Dendritic cell treated with granulocyte-macrophage colony-stimulating factor and Interleukin-4, amounts not matched to agents 40 ng/mL and 50 ng/mL, for 4 days (primary cell): ENCODE results near the gene FTSJ3.

Experiments used
- H3K27ac Mint-ChIP-seq: one replicate; pipeline ENCODE4 v1.8.0; 2022; ENCODE audit warnings: mild to moderate bottlenecking, mixed read lengths
- H3K27me3 Mint-ChIP-seq: one replicate; pipeline ENCODE4 v1.8.0; 2022; ENCODE audit warnings: mild to moderate bottlenecking, mixed read lengths
- H3K36me3 Mint-ChIP-seq: one replicate; pipeline ENCODE4 v1.8.0; 2022; ENCODE audit warnings: low read depth, mixed read lengths
- H3K4me1 Mint-ChIP-seq: one replicate; pipeline ENCODE4 v1.8.0; 2022; ENCODE audit warnings: low read depth, mixed read lengths
- H3K4me3 Mint-ChIP-seq: one replicate; pipeline ENCODE4 v1.8.0; 2022; ENCODE audit warnings: mild to moderate bottlenecking, moderate library complexity, mixed read lengths
- H3K9me3 Mint-ChIP-seq: one replicate; pipeline ENCODE4 v1.8.0; 2022; ENCODE audit warnings: mixed read lengths
- intact Hi-C: fragments of 100-400 bp; cut with micrococcal nuclease; formaldehyde crosslinking; loops from one replicate; pipeline ENCODE4 v1.15.0; 2022

FTSJ3 gene

DNA sequence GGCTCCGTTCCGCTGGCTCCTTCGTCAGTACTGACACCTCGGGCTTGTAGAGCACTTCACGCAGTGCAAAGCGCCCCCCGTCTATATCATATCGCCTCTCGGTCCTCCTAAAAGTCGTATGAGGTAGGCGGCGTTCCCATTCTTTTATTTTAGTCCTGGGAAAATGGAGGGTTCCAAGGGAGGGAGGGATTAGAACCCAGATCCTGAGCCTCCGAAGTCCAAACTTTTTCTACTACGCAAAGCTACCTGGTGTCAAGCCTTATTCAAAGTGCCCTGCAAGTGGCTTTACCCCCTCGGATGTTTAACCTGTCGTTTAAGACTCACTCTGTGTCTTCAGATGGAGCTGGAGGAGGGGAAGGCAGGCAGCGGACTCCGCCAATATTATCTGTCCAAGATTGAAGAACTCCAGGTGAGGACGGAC lies 348 bp upstream of the FTSJ3 start:
- intact Hi-C loops: loop anchor here (1.0 to 5.0 kb wide), 3 partner anchors 14 to 131 kb away; partner anchors contain the start of genes CCDC47, DDX42 and SMARCD2
- H3K4me1 Mint-ChIP-seq: peaks cover 53% of the 10 kb centered on the region
- H3K27me3 Mint-ChIP-seq: no peaks in the 10 kb centered on the region
- peak overlapping the region; percentile 94 for H3K27ac Mint-ChIP-seq
- no peaks in the 10 kb centered on the region for H3K9me3 Mint-ChIP-seq
- H3K36me3 Mint-ChIP-seq: peaks cover 88% of the 10 kb centered on the region
- peak overlapping the region; percentile 90 for H3K4me3 Mint-ChIP-seq

DNA sequence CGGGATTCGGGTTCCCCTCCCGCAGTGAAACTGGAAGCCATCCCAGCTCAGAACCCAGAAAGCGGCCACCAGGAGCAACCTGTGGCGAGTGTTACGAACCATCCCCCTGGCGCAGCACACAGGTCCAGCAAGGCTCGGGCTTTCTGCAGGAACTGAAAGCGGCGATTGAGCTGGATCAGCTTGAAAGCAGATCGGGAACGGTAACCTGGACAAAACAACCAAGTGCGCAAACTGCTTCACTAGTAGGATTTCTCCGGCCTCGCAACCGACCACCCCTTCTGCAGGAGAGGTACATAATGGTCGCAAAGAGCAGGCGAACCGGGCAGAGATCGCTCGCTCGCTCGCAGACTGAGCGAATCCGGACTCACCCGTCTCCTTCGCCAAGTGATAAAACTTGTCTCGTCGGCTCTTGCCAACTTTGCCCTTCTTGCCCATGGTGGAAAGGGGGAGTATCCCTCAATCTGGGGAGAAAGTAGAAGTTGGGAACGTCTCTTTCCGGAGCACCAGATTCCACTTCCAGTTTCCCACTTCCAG lies 928 bp downstream of the FTSJ3 start:
- H3K4me3 Mint-ChIP-seq: peak overlapping the region; percentile 90
- H3K27ac Mint-ChIP-seq: peak overlapping the region; percentile 94
- intact Hi-C loops: loop anchor here (1.0 to 5.0 kb wide), 3 partner anchors 16 to 129 kb away; partner anchors contain the start of genes CCDC47, DDX42 and SMARCD2
- H3K27me3 Mint-ChIP-seq: no peaks in the 10 kb centered on the region
- peaks cover 56% of the 10 kb centered on the region for H3K4me1 Mint-ChIP-seq
- H3K9me3 Mint-ChIP-seq: no peaks in the 10 kb centered on the region
- H3K36me3 Mint-ChIP-seq: peaks cover 88% of the 10 kb centered on the region

DNA sequence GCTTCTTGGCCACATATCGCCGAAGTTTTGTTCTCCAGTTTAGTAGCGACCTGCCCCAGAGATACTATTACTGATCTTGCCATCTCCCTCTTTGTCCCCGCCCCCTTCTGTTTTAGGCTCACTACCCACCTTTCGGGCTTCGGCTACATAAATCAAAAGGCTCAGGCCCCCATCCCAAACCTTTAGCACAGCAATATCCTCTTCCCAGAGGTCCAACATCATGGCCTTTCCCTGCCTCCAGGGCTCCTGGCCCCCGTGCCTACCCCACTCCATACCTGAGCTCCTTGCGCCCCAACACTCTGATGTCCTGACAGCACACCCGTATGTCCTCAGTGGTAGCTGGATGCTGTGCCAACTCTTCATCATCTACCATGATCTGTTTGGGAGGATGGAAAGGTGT lies 3.1 kb downstream of the FTSJ3 start:
- H3K27me3 Mint-ChIP-seq: no peaks in the 10 kb centered on the region
- intact Hi-C loops: no loop called here
- H3K4me1 Mint-ChIP-seq: peaks cover 56% of the 10 kb centered on the region
- peak overlapping the region; percentile 11 for H3K27ac Mint-ChIP-seq
- H3K9me3 Mint-ChIP-seq: no peaks in the 10 kb centered on the region
- H3K36me3 Mint-ChIP-seq: peaks cover 88% of the 10 kb centered on the region
- H3K4me3 Mint-ChIP-seq: no peak overlapping the region

DNA sequence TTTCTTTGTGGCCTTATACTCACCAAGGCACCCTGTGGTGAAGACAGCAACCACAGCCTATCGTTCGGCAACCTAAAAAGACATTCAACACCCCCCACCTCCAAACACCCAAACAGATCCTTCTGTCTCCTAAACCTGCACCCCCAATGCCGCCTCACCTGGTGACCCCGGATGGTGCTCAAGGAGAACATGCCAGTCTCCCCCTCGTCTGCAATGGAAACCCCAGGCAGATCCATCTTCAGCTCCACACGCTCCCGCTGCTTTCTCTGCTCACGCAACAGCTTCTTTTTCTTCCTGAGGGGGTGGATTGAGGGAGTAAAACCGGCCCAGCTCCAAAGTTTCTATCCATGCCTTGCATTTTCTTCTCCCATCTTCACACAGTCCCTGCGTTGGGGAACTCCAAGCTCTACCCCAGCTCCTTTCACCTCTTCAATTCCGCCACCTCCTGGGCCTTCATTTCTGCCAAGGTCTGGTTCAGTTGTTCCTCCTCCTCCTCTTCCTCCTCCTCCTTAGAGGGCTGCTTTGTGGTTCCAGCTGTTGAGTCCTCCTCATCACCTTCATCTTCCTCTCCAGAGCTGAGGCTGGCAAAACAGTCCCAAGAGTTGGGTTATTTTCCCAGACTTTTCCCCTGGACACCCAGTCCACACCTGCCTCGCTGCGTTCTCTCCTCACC lies 3.7 kb downstream of the FTSJ3 start:
- Mint-ChIP-seq H3K4me3 (no peak overlapping the region), H3K27ac (peak overlapping the region; percentile 11), H3K4me1 (peaks cover 55% of the 10 kb centered on the region), H3K27me3 (no peaks in the 10 kb centered on the region), H3K36me3 (peaks cover 89% of the 10 kb centered on the region), H3K9me3 (no peaks in the 10 kb centered on the region)
- intact Hi-C loops: no loop called here

DNA sequence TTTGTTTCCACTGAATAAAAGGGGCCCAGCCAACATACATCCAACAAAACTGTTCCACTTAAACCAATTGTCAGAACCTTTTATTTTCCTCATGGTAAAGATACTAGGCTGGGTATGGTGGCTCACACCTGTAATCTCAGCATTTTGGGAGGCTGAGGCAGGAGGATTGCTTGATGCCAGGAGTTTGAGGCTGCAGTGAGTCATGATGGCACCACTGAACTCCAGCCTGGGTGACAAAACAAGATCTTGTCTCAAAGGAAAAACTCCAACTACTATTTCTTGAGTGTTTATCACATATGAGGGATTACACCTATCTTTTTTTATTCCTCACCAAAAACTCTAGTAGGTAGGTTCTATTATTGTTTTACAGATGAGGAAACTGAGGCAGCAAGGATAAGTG lies 4.9 kb downstream of the FTSJ3 start:
- Mint-ChIP-seq H3K36me3 (peaks cover 100% of the 10 kb centered on the region), H3K27ac (no peak overlapping the region), H3K9me3 (no peaks in the 10 kb centered on the region), H3K4me1 (peaks cover 50% of the 10 kb centered on the region), H3K27me3 (no peaks in the 10 kb centered on the region), H3K4me3 (no peak overlapping the region)
- intact Hi-C loops: no loop called here

DNA sequence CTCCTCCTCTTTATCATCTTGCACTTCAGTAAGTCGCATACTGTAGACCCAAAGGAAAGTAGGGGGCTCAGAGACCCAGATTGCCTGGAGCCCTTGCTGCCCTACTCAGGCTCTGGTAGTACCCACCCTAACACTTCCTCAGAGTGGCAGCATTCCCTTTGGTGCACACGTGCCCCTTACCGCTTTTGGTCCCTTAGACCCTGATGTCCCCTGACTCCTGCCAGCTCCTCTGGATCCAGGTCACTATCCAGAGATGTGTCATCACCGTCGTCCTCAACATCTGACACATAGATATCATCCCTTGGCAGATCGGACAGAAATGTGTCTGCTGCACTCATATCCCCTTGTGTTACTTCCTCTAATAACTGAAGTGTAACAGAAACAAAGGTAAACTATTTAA lies 5.7 kb downstream of the FTSJ3 start:
- H3K27ac Mint-ChIP-seq: no peak overlapping the region
- intact Hi-C loops: no loop called here
- H3K4me3 Mint-ChIP-seq: no peak overlapping the region
- H3K27me3 Mint-ChIP-seq: no peaks in the 10 kb centered on the region
- peaks cover 50% of the 10 kb centered on the region for H3K4me1 Mint-ChIP-seq
- no peaks in the 10 kb centered on the region for H3K9me3 Mint-ChIP-seq
- H3K36me3 Mint-ChIP-seq: peaks cover 100% of the 10 kb centered on the region

DNA sequence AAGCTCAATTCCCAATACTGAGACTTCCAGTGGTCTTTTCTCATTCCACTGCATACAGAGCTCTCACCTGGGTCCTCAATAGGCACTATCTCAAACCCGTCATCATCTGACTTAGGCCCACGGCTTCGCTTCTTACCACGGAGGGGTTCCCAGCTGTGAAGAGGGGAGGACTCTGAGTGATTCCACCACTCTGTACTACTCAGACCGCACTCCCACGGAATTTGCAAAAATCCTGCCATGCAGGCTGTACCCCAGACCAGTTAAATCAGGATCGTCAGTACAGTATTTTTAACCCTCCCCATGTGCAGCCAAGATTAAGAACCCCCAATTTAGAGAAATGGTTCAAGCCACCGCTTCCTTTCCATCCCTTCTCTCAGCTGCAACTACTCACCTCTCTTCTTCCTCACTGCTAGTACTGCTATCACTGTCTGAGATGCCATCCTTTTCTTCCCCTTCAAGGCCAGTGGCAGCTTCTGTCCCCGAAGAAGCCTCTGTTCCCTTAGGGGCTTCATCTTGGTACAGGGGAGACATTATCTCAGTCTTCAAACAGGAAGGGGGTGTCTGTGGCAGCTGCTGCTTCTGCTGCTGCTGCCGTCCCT lies 6.4 kb downstream of the FTSJ3 start:
- intact Hi-C loops: no loop called here
- no peak overlapping the region for H3K4me3 Mint-ChIP-seq
- H3K4me1 Mint-ChIP-seq: peaks cover 46% of the 10 kb centered on the region

DNA sequence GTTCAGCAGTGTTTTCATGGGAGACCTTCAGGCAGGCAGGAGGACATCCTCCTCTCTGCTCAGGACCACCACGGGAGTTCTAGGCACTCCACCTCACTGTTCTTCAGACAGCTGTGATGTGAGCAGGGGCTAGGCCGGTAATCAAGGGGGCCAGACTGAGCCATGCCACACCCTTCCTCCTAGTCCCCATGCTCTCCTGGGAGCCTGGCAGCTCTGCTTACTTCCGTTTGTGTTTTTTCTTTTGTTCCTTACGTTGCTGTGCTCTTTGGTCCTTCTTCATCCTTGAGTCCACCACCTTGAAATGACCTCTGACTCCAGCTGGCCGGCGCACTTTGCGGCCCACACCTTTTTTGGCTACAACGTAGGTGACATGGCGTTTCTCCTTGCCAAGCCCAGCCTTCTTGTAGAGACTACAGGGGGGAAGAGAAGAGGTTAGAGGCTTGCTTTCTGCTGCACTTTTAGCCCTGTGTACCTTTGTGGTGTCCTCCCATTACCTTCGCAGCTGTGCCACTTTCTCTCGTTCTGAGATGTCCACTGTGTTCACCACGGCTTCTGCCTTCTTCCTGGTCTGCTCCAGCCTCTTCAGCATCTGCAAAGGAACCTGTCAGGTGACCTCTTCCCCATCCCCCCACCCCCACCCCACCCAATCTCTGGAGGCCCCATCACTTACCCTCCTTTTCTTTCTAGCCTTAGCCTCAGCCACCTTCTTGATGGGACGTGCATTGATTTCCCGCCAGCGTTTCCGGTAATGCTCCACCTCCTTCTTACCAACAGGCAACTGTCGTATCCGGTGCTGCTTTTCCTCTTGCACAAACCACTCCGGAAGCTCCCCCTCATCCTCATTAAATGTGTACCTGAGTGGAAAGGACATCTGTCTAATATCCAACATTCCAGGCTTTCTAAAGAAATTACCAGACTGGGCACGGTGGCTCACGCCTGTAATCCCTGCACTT lies 7.6 kb downstream of the FTSJ3 start:
- intact Hi-C loops: no loop called here
- Mint-ChIP-seq H3K27me3 (no peaks in the 10 kb centered on the region), H3K4me3 (no peak overlapping the region), H3K4me1 (peaks cover 35% of the 10 kb centered on the region), H3K27ac (peak overlapping the region; percentile 51), H3K36me3 (peaks cover 98% of the 10 kb centered on the region), H3K9me3 (no peaks in the 10 kb centered on the region)

More for the DNA sequence above, 6.4 kb downstream of the FTSJ3 start:
- Mint-ChIP-seq H3K9me3 (no peaks in the 10 kb centered on the region), H3K27me3 (no peaks in the 10 kb centered on the region), H3K36me3 (peaks cover 98% of the 10 kb centered on the region), H3K27ac (no peak overlapping the region)

DNA sequence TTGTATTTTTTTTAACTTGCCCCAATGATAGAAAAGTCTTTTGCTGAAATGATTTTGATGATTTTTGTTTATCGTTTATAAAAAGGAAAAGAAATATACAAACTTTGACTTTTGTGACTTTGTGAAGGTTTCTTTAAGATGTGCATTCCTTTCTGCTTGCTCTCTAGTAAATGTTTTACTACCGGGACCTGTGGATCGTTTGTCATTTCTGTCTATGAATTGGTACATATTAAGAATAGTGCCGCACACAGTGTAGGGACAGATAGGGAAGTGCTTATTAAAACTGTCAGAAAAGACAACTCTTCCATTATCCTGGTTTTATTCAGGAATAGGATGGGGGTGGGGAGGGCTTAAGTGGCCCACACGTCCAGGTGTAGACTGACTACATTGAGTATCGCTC lies 8.3 kb downstream of the FTSJ3 start:
- intact Hi-C loops: no loop called here
- Mint-ChIP-seq H3K27ac (peak overlapping the region; percentile 51), H3K9me3 (no peaks in the 10 kb centered on the region), H3K27me3 (no peaks in the 10 kb centered on the region), H3K4me1 (peaks cover 29% of the 10 kb centered on the region), H3K4me3 (no peak overlapping the region), H3K36me3 (peaks cover 98% of the 10 kb centered on the region)

DNA sequence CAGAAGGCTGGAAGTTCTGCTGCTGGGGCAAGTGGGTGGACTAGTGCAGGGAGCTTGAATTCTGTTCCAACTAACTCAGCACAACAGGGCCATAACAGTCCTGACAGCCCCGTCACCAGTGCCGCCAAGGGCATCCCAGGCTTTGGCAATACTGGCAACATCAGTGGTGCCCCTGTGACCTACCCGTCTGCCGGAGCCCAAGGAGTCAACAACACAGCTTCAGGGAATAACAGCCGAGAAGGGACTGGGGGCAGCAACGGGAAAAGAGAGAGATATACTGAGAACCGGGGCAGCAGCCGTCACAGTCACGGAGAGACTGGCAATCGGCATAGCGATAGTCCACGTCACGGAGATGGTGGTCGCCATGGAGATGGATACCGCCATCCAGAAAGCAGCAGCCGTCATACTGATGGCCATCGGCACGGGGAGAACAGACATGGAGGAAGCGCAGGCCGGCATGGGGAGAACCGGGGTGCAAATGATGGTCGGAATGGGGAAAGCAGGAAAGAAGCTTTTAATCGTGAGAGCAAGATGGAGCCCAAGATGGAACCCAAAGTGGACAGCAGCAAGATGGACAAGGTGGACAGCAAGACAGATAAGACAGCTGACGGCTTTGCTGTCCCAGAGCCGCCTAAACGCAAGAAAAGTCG lies 9.6 kb downstream of the FTSJ3 start:
- H3K27me3 Mint-ChIP-seq: no peaks in the 10 kb centered on the region
- H3K4me3 Mint-ChIP-seq: no peak overlapping the region
- H3K27ac Mint-ChIP-seq: no peak overlapping the region
- peaks cover 22% of the 10 kb centered on the region for H3K4me1 Mint-ChIP-seq
- no peaks in the 10 kb centered on the region for H3K9me3 Mint-ChIP-seq
- peaks cover 98% of the 10 kb centered on the region for H3K36me3 Mint-ChIP-seq
- intact Hi-C loops: no loop called here

DNA sequence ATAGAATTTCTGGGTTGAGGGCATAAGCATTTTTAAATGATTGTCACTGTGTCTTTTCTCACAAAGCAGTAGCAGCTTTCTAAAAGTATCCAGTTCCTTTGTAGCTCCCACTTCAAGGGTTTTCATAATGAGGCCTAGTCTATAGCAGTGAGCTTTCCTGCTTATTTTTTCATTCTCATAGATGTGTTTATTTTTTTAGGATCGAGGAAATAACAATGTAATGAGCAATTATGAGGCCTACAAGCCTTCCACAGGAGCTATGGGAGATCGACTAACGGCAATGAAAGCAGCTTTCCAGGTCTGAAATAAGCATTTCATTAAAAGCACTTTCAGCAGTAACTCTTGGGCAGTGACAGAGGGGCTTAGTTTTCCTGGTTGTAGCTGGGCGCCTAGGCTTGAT lies 10.8 kb downstream of the FTSJ3 start:
- peaks cover 19% of the 10 kb centered on the region for H3K4me1 Mint-ChIP-seq
- intact Hi-C loops: no loop called here
- no peaks in the 10 kb centered on the region for H3K9me3 Mint-ChIP-seq
- no peak overlapping the region for H3K27ac Mint-ChIP-seq
- no peaks in the 10 kb centered on the region for H3K27me3 Mint-ChIP-seq
- no peak overlapping the region for H3K4me3 Mint-ChIP-seq
- H3K36me3 Mint-ChIP-seq: peaks cover 98% of the 10 kb centered on the region

DNA sequence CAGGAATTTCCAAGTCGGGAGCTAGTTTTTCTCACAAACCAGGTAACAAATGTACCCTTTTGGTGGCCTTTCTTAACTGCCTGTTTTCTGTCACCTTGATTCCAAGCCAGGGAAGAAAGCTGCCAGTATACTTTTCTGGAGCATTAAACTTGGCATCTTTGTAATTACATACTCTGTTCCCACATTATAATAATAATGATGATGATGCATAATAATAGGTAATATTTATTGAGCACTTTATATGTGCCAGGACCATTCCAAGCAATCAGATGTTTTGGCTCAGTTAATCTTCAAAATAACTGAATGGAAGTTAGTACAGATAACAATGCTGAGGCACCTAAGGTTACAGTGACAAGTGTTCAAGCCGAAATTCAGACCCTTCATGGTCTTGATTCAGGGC lies 11.3 kb downstream of the FTSJ3 start:
- intact Hi-C loops: no loop called here
- Mint-ChIP-seq H3K27ac (no peak overlapping the region), H3K27me3 (no peaks in the 10 kb centered on the region), H3K9me3 (no peaks in the 10 kb centered on the region), H3K4me1 (peaks cover 18% of the 10 kb centered on the region), H3K4me3 (no peak overlapping the region), H3K36me3 (peaks cover 98% of the 10 kb centered on the region)

DNA sequence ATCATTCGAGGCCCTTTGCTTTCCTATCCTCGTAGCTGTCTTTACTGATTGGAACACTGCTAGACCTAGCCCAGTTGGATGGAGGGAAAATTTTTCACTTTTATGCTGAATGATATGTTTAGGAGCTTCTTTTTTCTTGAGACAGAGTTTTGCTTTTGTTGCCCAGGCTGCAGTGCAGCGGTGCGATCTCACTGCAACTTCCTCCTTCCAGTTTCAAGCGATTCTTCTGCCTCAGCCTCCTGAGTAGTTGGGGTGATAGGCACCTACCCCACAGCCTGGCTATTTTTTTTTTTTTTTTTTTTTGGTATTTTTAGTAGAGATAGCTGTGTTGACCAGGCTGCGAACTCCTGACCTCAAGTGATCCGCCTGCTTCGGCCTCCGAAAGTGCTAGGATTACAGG lies 17.5 kb downstream of the FTSJ3 start:
- no peaks in the 10 kb centered on the region for H3K4me1 Mint-ChIP-seq
- H3K9me3 Mint-ChIP-seq: no peaks in the 10 kb centered on the region
- peaks cover 100% of the 10 kb centered on the region for H3K36me3 Mint-ChIP-seq
- H3K27ac Mint-ChIP-seq: no peak overlapping the region
- H3K4me3 Mint-ChIP-seq: no peak overlapping the region
- intact Hi-C loops: loop anchor here (1.0 to 5.0 kb wide), 2 partner anchors 10 to 148 kb away; no protein-coding TSS in a partner anchor
- H3K27me3 Mint-ChIP-seq: no peaks in the 10 kb centered on the region
